ENCODE results near the gene GPR34.

DNA sequence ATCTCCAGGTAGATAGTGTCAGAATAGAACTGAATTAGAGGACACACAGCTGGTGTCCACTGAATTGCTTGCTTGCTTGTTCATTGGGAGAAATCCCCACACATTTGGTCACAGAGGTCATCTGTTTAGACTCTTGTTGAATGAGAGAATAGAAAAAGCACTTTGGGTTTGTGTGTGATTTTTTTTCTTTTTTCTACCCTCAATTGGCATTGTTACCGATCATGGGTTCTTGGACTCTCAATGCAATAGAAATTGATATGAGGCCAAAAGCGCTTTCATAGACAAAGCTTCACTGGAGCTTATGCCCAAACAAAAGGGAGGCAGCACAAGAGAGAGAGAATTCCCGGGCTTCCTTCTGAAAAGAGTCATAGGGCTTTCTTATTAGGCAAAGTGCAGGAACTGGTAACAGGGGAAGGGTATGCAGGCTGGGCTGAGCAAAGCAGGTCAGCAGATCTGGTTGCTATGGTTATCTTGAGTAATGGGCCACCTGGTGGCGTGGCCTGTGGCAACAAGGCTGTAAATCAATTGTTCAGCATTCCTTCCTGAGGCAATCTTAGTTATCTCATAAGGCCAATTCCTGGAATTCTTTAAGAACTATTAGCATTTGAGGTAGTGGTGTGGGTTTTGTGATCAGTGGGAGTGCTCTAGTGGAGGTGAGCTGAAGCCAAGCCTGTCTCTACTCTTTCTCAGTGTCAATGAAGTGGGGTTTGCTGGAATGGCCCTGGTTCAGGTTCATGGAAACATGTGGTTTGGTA is 29.9 kb downstream of the GPR34 start:
- TF ChIP-seq, protein P1, sequence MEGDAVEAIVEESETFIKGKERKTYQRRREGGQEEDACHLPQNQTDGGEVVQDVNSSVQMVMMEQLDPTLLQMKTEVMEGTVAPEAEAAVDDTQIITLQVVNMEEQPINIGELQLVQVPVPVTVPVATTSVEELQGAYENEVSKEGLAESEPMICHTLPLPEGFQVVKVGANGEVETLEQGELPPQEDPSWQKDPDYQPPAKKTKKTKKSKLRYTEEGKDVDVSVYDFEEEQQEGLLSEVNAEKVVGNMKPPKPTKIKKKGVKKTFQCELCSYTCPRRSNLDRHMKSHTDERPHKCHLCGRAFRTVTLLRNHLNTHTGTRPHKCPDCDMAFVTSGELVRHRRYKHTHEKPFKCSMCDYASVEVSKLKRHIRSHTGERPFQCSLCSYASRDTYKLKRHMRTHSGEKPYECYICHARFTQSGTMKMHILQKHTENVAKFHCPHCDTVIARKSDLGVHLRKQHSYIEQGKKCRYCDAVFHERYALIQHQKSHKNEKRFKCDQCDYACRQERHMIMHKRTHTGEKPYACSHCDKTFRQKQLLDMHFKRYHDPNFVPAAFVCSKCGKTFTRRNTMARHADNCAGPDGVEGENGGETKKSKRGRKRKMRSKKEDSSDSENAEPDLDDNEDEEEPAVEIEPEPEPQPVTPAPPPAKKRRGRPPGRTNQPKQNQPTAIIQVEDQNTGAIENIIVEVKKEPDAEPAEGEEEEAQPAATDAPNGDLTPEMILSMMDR (IDR thresholded peaks at IDR 0.05; ENCODE audit: insufficient read depth, low read length, poor library complexity, severe bottlenecking), result no peak
- no peak for TF ChIP-seq EZH2phosphoT487 (conservative IDR thresholded peaks at IDR 0.05; ENCODE audit: low read length)

All from SU-DHL-6 (cell line).